GM19035 (cell line): Measurements from ENCODE around the gene USH2A.

ENCODE experiments used
- ATAC-seq: cut with Tn5 transposase; IDR thresholded peaks from one replicate; pipeline ENCODE4 v1.9.1; 2021; ENCODE audit not compliant: unreplicated experiment

USH2A gene

DNA sequence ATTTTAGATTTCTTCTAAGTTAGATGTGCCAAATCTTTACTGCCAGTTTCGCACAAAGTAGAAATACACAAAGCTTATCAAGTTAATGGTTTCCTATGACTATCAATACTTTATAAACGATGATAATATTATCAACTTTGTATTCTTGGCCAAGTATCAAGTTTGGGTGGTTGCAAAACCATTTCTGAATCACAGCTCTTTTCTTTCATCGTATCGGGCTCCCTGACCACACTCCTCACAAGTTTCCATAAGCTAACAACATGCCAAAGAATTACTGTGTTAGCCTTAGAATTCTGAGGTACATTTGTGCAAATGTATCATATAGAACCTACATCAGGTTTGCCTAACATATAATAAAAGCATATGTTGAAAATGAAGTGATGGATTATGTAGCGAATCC, 545.1 kb downstream of the USH2A start:
- no peak for ATAC-seq

DNA sequence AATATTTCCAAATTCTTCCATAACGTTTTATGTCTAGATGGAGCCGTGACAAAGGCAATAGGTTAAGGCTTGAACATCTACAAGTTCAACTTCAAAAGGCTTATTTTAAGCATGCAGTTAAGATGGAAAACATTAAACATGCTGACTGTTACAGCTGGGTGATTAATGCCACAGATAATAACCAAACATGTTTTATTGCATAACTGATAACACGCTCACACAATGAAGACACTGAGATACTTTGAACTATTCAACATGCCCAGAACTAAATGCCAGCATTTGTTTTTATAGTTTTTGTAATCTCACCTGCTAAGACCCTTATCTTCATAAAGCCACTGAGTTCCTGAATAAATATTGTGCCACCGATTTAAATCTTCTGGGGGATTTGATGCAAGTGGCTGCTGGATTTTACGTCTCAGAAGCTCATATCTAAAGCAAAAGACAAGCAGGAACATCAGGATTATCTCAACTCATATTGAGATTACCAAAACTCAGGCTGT, 545.7 kb downstream of the USH2A start:
- no peak for ATAC-seq

DNA sequence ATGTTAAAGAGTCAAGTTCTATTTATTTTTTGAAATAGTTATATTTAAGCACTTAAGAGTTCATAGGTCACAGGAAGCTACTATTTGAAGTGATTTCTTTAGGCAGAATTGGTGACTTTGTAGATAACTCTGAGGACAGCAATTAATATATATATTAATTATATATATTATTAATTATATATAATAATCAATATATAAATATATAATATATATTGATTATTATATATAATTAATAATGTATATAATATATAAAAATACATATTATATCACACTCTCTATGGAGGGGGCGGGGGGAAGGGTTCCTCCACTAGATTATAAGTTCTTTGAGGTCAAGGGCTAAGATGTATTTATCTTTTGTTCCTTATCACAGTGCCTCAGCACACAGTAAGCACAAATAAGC, 547.5 kb downstream of the USH2A start:
- no peak for ATAC-seq

DNA sequence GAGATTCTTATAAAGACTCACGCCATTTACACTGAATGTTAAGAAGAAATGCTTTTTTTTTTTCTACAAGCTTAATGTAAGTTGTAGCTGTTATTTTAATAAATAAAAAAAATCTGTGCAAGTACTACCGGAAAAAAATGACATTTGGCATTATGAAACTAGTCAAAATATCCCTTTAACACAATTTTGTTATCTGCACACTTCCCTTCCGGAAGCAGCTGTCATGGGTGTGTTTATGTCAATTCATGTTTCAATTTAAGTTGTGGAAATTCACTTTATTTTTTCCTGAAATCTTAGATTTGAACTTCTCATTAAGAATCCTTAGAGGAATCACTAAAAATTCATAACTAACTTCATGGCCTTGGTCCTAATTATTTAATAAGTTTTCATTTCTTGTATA, 548.0 kb downstream of the USH2A start:
- no peak for ATAC-seq

DNA sequence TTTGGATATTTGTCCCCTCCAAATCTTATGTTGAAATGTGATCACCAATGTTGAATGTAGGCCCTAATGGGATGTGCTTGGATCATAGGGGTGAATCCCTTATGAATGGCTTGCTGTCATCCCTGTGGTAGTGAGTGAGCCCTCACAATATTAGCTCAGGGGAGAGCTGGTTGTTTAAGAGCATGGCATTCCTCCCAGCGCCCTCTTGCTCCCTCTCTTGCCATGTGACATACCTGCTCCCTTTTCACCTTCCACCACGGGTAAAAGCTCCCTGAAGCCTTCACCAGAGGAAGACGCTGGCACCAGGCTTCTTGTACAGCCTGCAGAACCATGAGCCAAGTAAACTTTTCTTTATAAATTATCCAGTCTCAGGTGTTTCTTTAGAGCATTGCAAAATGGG, 550.6 kb downstream of the USH2A start:
- no peak for ATAC-seq

DNA sequence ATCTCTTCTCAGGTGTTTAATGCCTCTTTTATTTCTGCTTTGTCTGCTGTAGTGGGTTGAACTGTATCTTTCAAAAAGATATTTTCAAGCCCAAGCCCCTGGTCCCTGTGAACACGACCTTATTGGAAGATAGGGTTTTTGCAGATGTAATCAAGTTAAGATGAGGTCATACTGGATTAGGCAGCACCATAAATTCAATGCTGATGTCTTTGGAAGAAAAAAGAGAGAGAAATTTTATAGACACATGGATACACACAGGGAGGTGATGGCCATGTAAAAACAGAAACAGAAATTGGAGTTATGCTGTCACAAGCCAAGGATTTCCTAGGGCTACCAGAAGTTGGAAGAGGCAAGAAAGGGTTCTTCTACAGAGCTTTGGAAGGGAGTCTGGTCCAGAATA, 554.7 kb downstream of the USH2A start:
- ATAC-seq = no peak

DNA sequence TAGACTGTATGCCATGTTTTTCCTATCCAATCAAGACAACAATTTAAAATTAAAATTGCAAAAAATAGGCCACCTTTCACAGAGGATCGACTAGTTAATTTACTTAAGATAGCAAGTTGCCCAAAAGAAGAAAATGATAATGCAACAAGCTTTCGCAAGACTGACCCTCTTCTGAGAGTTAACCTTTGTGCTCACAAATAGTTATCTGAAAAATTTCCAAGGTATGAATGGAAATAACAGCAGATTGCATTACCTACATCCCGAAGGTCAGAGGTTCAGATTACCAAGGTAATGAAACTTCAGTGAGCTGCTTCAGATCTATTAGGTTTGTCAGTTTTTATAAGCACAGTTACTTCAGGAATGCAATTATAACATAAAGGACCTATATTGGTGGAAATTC, 558.2 kb downstream of the USH2A start:
- no peak for ATAC-seq

DNA sequence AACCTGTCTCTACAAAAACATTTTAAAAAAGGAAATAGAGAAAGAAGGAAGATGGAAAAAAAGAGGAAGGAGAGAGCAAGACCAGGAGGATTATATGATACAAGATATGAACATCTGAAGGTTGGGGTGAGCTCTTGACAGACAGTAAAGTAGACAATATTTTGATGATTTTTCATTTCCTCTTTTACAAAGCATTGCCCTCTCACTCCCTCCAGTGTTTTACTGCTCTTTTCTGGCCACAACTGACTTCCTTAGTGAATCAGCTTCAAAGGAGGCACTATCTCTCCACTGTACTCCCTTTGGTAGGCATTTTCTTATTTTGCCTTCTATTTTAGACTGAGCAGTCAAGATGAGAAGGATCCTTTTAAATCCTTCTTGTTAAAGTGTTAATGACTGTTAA, 559.5 kb downstream of the USH2A start:
- ATAC-seq = peak; percentile 53

DNA sequence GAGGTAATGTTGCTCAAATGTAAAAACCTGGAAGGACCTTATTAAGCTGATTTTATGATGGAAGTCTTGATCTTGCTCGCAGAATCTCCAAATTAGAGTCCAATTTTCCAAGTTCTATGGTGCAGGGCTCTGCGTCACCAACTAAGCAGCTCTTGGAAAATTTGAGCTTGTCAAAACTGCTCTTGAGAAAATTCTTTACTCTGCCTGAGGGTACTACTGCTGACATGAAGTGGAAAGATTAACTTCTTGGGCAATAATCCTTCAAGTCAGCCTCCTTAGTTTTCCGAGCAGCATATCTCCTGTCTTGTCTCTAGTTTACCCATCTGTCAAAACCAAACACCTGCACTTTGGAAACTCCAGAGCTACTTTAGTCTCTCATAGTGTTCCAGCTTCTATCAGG, 562.4 kb downstream of the USH2A start:
- no peak for ATAC-seq

DNA sequence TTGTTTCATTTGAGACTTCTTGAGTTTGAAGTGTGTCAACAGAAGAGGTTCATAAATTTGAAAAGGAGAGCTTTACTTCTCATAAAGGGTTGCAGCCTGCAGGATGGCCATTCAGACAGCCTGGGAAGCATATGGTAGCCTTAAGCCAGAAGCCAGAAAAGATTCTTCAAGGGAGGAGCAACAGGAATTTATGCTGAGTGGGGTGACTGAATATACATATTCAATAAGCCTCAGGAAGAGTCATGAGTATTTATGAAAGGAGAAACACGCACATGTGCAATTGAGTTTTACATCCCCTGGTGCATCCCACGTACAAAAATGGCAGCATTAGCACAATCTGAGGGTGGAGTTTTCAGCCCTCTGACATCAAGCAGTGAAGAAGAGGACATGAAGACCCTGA, 565.9 kb downstream of the USH2A start:
- no peak for ATAC-seq

DNA sequence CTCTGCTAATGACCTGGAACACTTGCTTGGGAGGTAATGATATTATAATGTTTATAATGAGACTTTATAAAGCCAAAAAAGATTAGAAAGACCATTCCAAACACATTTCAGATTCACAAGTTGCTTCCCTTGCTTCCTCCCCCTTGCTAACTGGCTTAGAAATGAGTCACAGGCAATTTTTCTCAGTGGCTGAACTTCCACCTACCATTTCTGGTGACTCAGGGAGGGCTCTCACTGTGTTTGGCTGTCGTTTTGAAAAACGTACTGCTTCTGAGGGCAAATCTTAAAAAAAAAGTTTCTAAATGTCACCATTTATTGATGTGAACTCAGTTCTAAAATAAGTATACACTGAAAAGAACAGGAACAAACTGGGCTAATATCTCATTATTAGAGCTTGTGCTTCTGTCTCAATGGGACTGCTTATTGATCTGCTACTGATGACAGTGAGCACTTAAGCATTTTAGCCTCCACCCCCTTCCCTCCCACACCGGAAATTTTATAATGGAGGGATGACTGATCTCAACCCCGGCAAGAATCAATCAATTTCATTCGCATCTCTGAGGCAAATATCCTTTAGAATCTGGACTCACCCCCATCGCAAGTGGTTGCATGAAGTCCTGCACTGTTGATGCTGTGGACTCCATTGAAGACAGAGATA, 577.9 kb downstream of the USH2A start:
- no peak for ATAC-seq

DNA sequence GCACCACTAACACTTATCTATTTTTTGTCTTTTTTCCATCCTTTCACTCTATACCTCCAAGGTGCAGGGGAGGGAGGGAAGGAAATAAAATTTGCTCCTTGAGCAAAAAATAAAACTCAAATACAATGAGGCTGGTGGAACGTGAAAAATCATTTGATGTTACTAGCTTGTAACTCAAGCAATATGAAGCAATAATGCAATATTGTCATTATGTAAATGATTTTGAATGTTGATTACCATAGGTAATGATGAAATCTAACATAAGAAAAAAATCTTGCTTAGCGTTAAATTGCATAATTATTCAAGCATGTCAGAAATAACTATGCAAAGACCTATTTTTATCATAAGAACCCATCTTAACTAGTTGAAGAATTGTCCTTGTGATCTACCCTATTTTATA, 578.5 kb downstream of the USH2A start:
- ATAC-seq = no peak

DNA sequence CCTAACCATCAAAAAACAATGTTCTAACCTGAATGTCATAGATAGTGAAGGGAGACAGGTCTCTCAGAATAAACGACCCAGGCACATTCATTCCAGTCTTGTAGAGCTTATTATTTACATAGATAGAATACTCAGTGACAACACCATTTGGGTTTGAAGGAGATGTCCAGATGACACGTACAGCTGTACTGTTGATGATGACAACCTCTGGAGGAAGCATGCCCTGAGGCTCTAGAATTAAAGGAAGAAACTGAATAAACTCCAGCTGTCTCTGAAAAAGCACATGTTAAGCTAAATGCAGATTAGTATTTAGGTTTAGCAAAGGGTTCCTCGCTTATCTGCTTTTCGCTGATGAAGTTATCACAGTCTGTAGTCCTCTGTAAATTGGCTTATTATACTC, 579.0 kb downstream of the USH2A start:
- no peak for ATAC-seq

DNA sequence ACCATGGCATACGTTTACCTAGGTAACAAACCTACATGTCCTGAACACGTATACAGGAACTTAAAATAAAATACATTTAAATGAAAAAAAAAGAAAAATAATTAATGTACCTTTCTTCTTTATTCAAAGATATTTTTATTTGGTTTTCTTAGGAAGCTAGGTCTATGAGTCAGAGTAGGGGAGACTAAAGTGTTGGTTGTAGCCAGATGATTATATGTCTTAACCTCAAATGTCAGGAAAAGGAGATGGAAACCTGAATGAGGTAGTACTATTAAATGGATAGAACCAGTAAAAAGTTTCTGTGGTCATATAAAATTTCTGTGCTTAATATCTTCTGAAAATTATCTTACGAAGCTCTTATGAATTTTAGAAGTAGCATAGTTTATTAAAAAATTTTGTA, 580.3 kb downstream of the USH2A start:
- ATAC-seq = no peak

DNA sequence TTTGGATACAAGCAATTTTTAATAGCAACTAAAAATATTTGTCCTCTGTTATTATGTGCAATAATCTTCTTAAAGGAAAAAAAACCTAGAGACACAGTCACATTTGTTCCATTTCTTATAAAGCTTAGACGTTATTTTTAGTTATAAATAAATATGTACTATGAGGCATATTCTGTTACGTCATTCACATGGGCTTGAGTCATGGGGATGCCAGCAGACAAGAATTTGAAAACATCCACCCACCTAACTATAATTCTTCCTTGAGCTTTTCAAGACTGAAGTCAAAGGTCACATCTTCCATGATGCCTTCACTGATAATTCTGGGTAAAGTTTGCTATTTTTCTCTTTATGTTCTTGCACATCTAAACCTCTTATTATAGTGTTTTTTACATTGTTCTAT, 587.3 kb downstream of the USH2A start:
- ATAC-seq = no peak

DNA sequence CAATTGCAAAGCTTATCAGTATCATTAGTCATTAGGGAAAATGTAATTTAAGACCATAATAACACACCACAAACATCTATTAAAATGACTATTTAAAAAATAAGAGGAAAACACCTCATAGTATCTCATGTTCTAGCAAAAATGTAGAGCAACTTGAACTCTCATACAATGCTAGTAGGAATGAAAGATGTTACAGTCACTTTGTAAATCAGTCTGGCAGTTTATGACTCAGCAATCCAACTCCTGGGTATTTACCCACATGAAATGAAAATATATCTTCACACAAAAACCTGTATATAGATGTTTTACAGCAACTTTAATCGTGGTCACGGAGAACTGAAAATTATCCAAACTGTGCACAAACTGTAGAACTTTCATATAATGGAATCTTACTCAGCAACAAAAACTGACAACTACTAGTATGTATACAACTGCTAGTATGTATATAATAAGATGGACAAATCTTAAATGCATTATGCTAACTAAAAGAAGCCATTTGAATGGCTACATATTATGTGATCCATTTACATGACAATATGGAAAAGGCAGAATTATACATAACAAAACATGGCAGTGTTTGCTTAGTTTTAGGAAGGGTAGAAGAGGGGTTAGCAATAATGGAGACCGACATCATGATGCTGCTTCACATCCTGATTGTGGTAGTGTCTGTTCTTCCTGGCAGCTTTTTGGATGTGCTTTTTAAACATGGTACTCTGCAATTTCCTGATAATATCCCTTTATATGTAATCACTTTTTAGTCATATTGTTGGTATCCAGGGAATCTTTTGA, 589.1 kb downstream of the USH2A start:
- ATAC-seq = no peak

DNA sequence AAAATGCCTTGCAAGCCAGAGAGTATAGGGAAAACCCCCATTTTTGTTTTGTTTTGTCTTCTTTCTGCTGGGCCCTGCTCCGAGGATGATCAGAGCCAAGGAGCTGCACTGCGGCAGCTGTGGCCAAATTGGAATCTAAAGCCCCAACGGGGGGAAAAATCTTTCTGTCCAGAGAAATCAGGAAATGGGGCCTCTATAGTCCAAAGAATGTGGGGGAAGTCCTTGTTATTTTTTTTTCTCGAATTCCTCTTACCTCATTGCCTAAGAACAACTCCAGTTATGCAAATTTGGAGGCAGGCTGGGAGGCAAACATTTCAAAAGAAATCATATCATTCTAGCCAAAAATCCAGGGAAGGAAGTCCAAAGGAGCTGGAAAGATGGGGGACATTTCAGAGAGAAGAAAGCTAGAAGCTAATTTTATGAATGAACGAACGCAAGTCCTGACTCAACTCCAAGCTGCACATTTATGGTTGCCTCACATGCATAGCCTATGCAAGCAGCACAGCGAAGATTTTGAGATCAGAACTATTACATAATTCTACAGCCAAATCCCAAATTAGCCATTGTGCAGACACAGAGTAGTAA, 592.9 kb downstream of the USH2A start:
- ATAC-seq = no peak

DNA sequence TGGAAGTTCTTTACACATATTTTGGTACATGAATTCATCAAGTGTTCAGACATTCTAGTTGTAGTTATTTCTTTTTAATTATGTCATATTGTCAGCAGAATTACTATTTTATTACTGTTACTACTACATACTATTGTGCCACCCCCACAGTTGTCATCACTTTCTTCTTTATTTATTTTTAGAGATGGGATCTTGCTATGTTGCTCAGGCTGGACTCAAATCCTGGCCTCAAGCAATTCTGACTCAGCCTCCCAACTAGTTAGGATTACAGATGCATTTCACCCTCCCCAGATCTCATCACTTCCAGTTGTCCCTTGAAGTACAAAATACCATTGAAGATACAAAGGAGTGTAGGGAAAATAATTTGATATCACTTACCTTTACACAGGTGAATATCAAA, 598.2 kb downstream of the USH2A start:
- no peak for ATAC-seq

DNA sequence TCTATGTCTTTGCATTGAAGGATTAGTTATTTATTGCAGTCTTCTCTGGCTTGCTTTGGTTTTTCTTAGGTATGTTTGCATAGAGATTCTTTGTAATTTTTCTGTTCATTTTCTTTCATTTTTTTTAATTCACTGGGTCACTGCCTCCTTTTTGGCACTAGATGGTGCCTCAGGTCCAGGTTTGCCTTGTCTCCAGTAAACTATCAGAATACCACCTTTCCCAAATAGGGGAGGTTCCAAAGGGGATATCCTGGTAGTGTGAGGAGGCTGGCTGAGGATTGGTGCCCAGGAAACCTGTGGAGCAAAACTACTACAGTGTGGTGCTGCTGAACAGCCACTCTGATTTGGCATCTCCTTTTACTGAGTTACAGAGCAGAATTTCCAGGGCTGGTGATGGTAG, 599.0 kb downstream of the USH2A start:
- no peak for ATAC-seq

DNA sequence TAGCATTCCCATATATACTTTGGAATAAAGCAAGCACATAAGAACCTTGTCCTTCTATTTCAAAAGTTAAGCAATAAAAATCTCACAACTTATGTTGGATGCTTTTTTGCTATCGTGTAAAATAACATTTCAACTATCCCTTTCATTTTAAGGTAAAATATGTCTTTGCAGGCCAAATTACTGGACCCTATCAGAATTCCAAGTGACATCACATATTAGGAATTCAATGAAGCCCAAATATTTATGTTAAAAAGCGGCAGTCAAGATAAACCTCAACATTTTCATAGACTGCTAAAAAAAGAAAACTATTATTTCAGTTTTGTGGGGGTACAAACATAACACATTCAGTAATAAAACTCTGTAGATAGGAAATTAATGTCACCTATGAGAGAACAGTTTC, 604.1 kb downstream of the USH2A start:
- ATAC-seq = no peak

DNA sequence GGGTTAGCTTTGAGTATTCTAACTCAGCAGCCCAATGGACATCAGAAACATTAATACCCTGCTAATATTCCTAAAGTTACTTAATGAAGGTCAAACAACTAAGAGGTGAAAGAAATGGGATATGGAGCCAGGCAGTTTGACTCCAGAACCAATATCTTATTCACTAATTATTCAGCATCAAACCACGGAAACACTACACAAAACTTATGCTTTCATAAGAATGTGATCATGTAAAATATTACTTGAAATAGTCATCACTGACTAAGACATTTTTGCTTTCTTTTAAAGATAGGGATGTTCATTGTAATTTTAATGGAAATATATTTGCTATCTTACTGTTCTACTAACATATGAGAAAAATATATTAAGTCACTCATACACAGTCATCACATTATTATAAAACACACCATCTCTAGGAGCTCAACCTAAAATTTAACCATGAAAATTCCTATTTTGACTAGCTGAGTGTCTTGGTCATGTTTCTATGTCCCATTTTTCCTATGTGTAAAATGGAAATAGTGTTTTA, 615.3 kb downstream of the USH2A start:
- no peak for ATAC-seq

DNA sequence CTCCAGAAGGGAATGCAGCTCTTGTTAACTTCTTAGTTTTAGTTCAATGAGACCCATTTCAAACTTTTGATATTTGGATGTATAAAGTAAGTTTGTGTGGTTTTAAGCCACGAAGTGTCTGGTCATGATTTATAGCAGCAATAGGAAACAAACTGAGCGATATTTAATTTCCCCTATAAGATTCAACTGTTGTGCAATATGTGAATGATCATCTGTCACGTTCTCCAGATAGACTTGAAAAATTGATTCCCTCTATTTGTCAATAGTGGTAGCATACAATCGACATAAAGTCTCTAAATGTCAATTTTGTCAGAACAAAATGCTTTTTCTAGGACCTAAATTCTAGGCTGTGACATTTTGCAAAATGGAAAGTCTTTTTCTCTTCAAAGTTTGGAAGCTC, 616.0 kb downstream of the USH2A start:
- no peak for ATAC-seq
